CD14-positive monocyte (primary cell): ENCODE measurements around the gene H1-8. TPM values are rescaled to one million over a fixed set of nuclear protein-coding genes. Genes with fewer than 3 reads are reported as not detected.
A peak's percentile ranks its signal among the peaks of the same experiment; 100 is the strongest.

ENCODE experiments used
- DNase-seq, 3 donors: peaks; one replicate each; pipeline ENCODE4 v3.0.0-alpha.2; 2011 to 2022
- H2AFZ ChIP-seq: 2 replicates; pipeline ENCODE4 v1.6.0; 2012; ENCODE audit warnings: mild to moderate bottlenecking, low read depth, low read length, inconsistent platforms; ENCODE audit not compliant: insufficient read depth, poor library complexity, severe bottlenecking
- H3K27ac ChIP-seq, 2 donors: 1 replicate in 1 of 2; 2 replicates in 1 of 2; pipeline ENCODE4 v1.5.1; 2012 to 2013; ENCODE audit warnings: low read length in 2 of 2, control low read depth in 1 of 2, inconsistent platforms in 1 of 2, low read depth in 1 of 2, mild to moderate bottlenecking in 1 of 2
- H3K27me3 ChIP-seq, 2 donors: one replicate each; pipeline versions ENCODE4 v1.6.0 to v1.6.1; 2011 to 2013; ENCODE audit warnings: low read length in 2 of 2; ENCODE audit not compliant: control insufficient read depth in 2 of 2, insufficient read depth in 2 of 2
- H3K36me3 ChIP-seq, 2 donors: replicated peaks in 1 of 2; 1 replicate in 1 of 2; 2 replicates in 1 of 2; pipeline versions ENCODE4 v1.5.1 to v1.6.1; 2012 to 2013; ENCODE audit warnings: low read length in 2 of 2, control low read depth in 1 of 2, inconsistent platforms in 1 of 2, mild to moderate bottlenecking in 1 of 2; ENCODE audit not compliant: insufficient read depth in 2 of 2, control insufficient read depth in 1 of 2
- H3K4me1 ChIP-seq, 2 donors: 1 replicate in 1 of 2; 2 replicates in 1 of 2; pipeline versions ENCODE4 v1.5.1 to v1.6.1; 2012 to 2013; ENCODE audit warnings: low read length in 2 of 2, control low read depth in 1 of 2, inconsistent platforms in 1 of 2, mild to moderate bottlenecking in 1 of 2, moderate library complexity in 1 of 2; ENCODE audit not compliant: insufficient read depth in 2 of 2, control insufficient read depth in 1 of 2
- H3K4me2 ChIP-seq: replicated peaks from 2 replicates; pipeline ENCODE3; 2012; ENCODE audit warnings: low read length, moderate library complexity, mild to moderate bottlenecking; ENCODE audit not compliant: poor library complexity, severe bottlenecking; ENCODE audit errors: extremely low read depth
- H3K4me3 ChIP-seq, 3 experiments: fragments of 200-600 bp in 1 of 3; sonication (generic) in 1 of 3; replicated peaks in 1 of 3; 1 replicate in 2 of 3; 2 replicates in 1 of 3; pipeline ENCODE4 v1.5.1; 2011 to 2013; ENCODE audit warnings: low read length in 3 of 3, mild to moderate bottlenecking in 3 of 3, control low read depth in 2 of 3, low read depth in 2 of 3, inconsistent platforms in 1 of 3, moderate library complexity in 1 of 3
- H3K79me2 ChIP-seq: 2 replicates; pipeline ENCODE4 v1.6.0; 2012; ENCODE audit warnings: mild to moderate bottlenecking, control low read depth, inconsistent platforms, low read length, moderate library complexity; ENCODE audit not compliant: insufficient read depth
- H3K9ac ChIP-seq: 2 replicates; pipeline ENCODE4 v1.6.0; 2017; ENCODE audit warnings: low read length, mild to moderate bottlenecking; ENCODE audit not compliant: insufficient read depth, poor library complexity, severe bottlenecking
- H3K9me3 ChIP-seq, 2 donors: replicated peaks in 1 of 2; 1 replicate in 1 of 2; 2 replicates in 1 of 2; pipeline versions ENCODE4 v1.5.1 to v1.6.1; 2012 to 2013; ENCODE audit warnings: low read length in 2 of 2, control low read depth in 1 of 2; ENCODE audit not compliant: control insufficient read depth in 1 of 2, insufficient read depth in 1 of 2
- H4K20me1 ChIP-seq: 2 replicates; pipeline ENCODE4 v1.6.0; 2012; ENCODE audit warnings: mild to moderate bottlenecking, low read length, control low read depth, moderate library complexity; ENCODE audit not compliant: insufficient read depth
- H3K27ac Mint-ChIP-seq, 7 donors: one replicate each; pipeline ENCODE4 v1.8.0; 2020; ENCODE audit warnings: mild to moderate bottlenecking in 7 of 7, mixed read lengths in 7 of 7, moderate library complexity in 6 of 7, inconsistent platforms in 2 of 7
- H3K27me3 Mint-ChIP-seq, 3 donors: one replicate each; pipeline ENCODE4 v1.8.0; 2021 to 2022; ENCODE audit warnings: low read depth in 3 of 3, mild to moderate bottlenecking in 3 of 3, mixed read lengths in 3 of 3, moderate library complexity in 3 of 3, inconsistent platforms in 1 of 3
- H3K36me3 Mint-ChIP-seq, 2 donors: one replicate each; pipeline ENCODE4 v1.8.0; 2020; ENCODE audit warnings: mixed read lengths in 2 of 2, inconsistent platforms in 1 of 2, mild to moderate bottlenecking in 1 of 2
- H3K4me1 Mint-ChIP-seq: one replicate; pipeline ENCODE4 v1.8.0; 2020; ENCODE audit warnings: mild to moderate bottlenecking, mixed read lengths
- H3K4me3 Mint-ChIP-seq, 2 donors: one replicate each; pipeline ENCODE4 v1.8.0; 2020; ENCODE audit warnings: mild to moderate bottlenecking in 2 of 2, mixed read lengths in 2 of 2, moderate library complexity in 1 of 2
- H3K9me3 Mint-ChIP-seq, 7 donors: one replicate each; pipeline ENCODE4 v1.8.0; 2020 to 2022; ENCODE audit warnings: mixed read lengths in 7 of 7, mild to moderate bottlenecking in 6 of 7, moderate library complexity in 6 of 7, inconsistent platforms in 2 of 7
- CTCF ChIP-seq: fragments of 200-600 bp; IDR thresholded peaks from one replicate; pipeline ENCODE4 v1.8.0; 2022; ENCODE audit warnings: antibody characterized with exemption, mild to moderate bottlenecking
- WGBS: methylation state at CpG from one replicate; pipeline ENCODE4 v1.1.5; 2013; ENCODE audit warnings: missing lambda C conversion rate; ENCODE audit not compliant: insufficient coverage; 5-methylcytosine and 5-hydroxymethylcytosine counted together
- intact Hi-C, 2 donors: fragments of 100-400 bp; cut with micrococcal nuclease; formaldehyde crosslinking; loops; one replicate each; pipeline versions ENCODE4 v1.15.0 to v1.15.1; 2023
- polyA plus RNA-seq, 3 donors: library from polyadenylated mRNA; depleted of rRNA in 1 of 3; unstranded in 2 of 3; stranded (reverse) in 1 of 3; fragments of 300-500 nt in 2 of 3; fragments of >200 nt in 1 of 3; fragmentation: Illumina TruSeq in 2 of 3; gene quantifications; 1 replicate in 2 of 3; 2 replicates in 1 of 3; pipeline ENCODE4 v1.2.3, GENCODE V29; 2012 to 2021

The H1-8 gene
- polyA plus RNA-seq, 3 donors, result not detected

- WGBS, result 92% methylated on average over 4 of the region's 6 CpGs
- H2AFZ ChIP-seq, result no peak overlapping the region
- H3K79me2 ChIP-seq, result peaks cover 95% of the 10 kb centered on the region
- H3K9ac ChIP-seq, result no peak overlapping the region
- no peaks in the 10 kb centered on the region for H3K9me3 ChIP-seq
- Mint-ChIP-seq H3K9me3 (peaks cover 0 to 6% (median 0%) of the 10 kb centered on the region in 7 donors), H3K27me3 (peaks cover 0 to 2% (median 0%) of the 10 kb centered on the region in 3 donors), H3K27ac (peak overlapping the region in 3 of 7 donors; percentile 2 to 75 (median 23)), H3K4me3 (no peak overlapping the region), H3K36me3 (peaks cover 8 to 38% of the 10 kb centered on the region in 2 donors), H3K4me1 (peaks cover 86% of the 10 kb centered on the region)
- peaks cover 74% of the 10 kb centered on the region for H4K20me1 ChIP-seq
- H3K36me3 ChIP-seq, result peaks cover 0 to 6% of the 10 kb centered on the region in 2 donors
- no peak for TF ChIP-seq CTCF
- H3K4me2 ChIP-seq, result no peak overlapping the region
- no peak overlapping the region for H3K4me3 ChIP-seq
- H3K27me3 ChIP-seq, result no peaks in the 10 kb centered on the region
- intact Hi-C loops, result loop anchor here in 1 of 2 donors (5.0 kb wide), 2 partner anchors 32 to 68 kb away; partner anchors contain the start of gene RHO
- DNase-seq, result no peak
- H3K4me1 ChIP-seq, result peaks cover 84 to 86% of the 10 kb centered on the region in 2 donors
- H3K27ac ChIP-seq, result no peak overlapping the region
These were observed 52.0 kb downstream of the H1-8 start for GRCh38 chr3:129594907-129595390.

DNA sequence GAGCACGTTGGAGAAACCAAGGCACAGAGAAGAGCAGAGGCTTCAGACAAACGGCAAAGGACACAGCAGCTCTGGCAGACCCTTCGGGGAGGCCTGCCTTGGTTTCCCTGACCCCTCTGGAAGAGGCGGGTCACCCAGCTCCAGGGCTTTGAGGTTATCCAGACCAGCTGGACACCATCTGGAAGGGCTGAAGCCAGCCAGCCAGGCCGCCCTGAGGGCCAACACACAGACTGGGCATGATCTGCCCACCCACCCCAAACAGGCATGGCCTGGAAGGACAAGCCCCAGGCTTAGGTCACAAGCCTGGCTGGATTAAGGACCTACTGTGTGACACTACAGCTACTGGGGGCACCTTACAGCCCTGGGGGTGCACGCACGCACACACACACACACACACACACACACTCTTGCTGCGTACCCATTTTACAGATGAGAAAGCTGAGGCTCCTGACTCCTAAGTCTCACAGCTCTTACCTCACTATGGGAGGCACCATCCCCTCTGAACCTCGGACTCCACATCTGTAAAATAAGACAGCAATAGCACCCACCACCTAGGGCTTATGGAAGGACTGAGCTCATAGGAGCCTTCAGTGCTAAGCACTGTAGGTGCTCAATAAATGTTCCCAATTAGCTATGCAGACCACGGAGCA, 52.7 kb downstream of the H1-8 start:
- peak overlapping the region; percentile 56 for H3K4me2 ChIP-seq
- no peak for DNase-seq
- intact Hi-C loops, result loop anchor here in 1 of 2 donors (5.0 kb wide), 1 partner anchor 68 kb away; the partner anchor contains the start of gene RHO
- no peaks in the 10 kb centered on the region for H3K27me3 ChIP-seq
- Mint-ChIP-seq H3K27ac (peak overlapping the region in 3 of 7 donors; percentile 35 to 85 (median 80)), H3K27me3 (peaks cover 0 to 2% (median 0%) of the 10 kb centered on the region in 3 donors), H3K4me1 (peaks cover 93% of the 10 kb centered on the region), H3K36me3 (peaks cover 10 to 37% of the 10 kb centered on the region in 2 donors), H3K4me3 (no peak overlapping the region), H3K9me3 (peaks cover 0 to 6% (median 0%) of the 10 kb centered on the region in 7 donors)
- peaks cover 0 to 6% of the 10 kb centered on the region in 2 donors for H3K36me3 ChIP-seq
- H3K9me3 ChIP-seq, result no peaks in the 10 kb centered on the region
- peaks cover 95% of the 10 kb centered on the region for H3K79me2 ChIP-seq
- H3K27ac ChIP-seq, result peak overlapping the region; percentile 60 to 90
- H3K4me3 ChIP-seq, result peak overlapping the region in 1 of 3 experiments; percentile 41
- 68% methylated on average over 8 of the region's 10 CpGs for WGBS
- H3K9ac ChIP-seq, result peak overlapping the region; percentile 35
- H2AFZ ChIP-seq, result no peak overlapping the region
- peaks cover 74% of the 10 kb centered on the region for H4K20me1 ChIP-seq
- peaks cover 91 to 93% of the 10 kb centered on the region in 2 donors for H3K4me1 ChIP-seq
- TF ChIP-seq CTCF, result no peak
